ENCODE measurements around the gene NPSR1.

DNA sequence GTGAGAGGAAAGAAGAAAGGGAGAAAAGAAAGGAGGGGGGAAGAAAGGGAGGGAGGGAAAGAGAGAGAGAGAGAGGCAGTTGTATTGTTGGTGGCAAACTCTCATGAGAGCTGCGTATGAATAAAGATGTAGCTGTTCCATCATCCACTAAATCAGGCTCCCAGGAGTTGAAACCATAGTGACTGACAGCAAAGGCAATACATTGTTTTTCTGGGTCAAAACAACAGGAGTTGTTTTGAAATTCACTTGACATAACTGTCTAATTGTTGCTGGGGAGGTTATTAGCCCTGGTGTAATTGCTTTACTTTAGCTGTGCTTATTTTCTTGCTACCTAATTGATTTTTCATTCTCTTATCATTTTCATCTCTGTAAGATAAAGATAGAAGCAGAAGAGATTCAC lies 173.4 kb downstream of the NPSR1 start:
- TF ChIP-seq, protein P1, sequence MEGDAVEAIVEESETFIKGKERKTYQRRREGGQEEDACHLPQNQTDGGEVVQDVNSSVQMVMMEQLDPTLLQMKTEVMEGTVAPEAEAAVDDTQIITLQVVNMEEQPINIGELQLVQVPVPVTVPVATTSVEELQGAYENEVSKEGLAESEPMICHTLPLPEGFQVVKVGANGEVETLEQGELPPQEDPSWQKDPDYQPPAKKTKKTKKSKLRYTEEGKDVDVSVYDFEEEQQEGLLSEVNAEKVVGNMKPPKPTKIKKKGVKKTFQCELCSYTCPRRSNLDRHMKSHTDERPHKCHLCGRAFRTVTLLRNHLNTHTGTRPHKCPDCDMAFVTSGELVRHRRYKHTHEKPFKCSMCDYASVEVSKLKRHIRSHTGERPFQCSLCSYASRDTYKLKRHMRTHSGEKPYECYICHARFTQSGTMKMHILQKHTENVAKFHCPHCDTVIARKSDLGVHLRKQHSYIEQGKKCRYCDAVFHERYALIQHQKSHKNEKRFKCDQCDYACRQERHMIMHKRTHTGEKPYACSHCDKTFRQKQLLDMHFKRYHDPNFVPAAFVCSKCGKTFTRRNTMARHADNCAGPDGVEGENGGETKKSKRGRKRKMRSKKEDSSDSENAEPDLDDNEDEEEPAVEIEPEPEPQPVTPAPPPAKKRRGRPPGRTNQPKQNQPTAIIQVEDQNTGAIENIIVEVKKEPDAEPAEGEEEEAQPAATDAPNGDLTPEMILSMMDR (IDR thresholded peaks at IDR 0.05): no peak
- TF ChIP-seq POLR2A (IDR thresholded peaks at IDR 0.05; ENCODE audit: low read depth): no peak
- TF ChIP-seq POLR2AphosphoS5 (IDR thresholded peaks at IDR 0.05): no peak
- TF ChIP-seq EP300 (IDR thresholded peaks at IDR 0.05): no peak
